ENCODE measurements around the gene IARS2. TPM values are rescaled to one million over a fixed set of nuclear protein-coding genes. Genes with fewer than 3 reads are reported as not detected.
A peak's percentile ranks its signal among the peaks of the same experiment; 100 is the strongest.
"Not testable (repeated sequence)": the region's sequence is repeated elsewhere in the genome, so short reads cannot be mapped to it uniquely, and the experiment has no call there.

Gene IARS2
- 86.2 and 86.7 TPM in 2 replicates for total RNA-seq

DNA sequence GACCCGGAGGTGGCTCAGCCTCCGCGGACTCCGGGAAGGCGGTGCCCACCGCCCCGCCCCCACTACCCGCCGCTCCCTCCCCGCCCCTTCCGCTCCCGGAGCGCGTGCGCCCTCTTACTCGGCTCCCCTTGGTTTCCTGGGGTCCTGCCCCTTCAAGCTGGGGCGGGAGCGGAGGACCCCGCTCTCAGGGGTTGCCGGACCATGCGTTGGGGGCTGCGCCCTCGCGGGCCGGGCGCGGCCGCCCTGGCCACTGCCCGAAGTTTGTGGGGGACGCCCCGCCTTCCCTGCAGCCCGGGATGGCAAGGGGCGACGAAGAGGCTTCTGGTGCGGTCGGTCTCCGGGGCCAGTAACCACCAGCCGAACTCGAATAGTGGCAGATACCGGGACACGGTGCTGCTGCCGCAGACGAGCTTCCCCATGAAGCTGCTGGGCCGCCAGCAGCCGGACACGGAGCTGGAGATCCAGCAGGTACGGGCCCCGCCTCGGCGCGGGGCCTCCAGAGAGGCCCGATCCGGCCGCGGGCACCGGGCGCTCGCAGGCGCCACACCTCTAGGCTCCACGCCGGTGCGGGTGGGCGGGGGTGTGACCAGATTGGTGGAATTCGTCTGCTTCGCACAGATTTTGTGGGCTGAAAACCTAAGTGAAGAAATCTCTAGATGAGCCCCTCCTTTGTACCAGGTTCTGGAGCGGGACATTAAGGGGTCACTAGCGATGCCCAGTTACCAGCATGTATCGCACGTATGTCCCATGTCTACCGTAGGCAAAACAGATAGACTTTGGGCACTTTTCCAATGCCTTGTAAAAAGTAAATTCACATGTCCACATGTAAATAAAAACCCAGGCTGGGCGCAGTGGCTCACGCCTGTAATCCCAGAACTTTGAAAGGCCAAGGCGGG, at the start of gene IARS2:
Gene IARS2, plus strand, starts transcription at position 117 of the 896 bp plus-strand sequence. Its CDS starts 85 bp downstream, at position 202.
- DNase-seq (ENCODE audit: low read depth, low spot score), result peak; percentile 59

- DNase-seq (ENCODE audit: low read depth, low spot score), result no peak
These were observed 49.1 kb upstream of the IARS2 start for GRCh38 chr1:220044678-220045355.

GRCh38 chr1:220045356-220046051, 48.4 kb upstream of the IARS2 start:
- DNase-seq (ENCODE audit: low read depth, low spot score), result no peak

GRCh38 chr1:220046052-220046930, 47.6 kb upstream of the IARS2 start, which contains the start of gene EPRS1:
Gene EPRS1 (minus strand): TSS chr1:220046505. CDS start chr1:220046388, 117 bp downstream.
- peak; percentile 97 for DNase-seq (ENCODE audit: low read depth, low spot score)

DNA sequence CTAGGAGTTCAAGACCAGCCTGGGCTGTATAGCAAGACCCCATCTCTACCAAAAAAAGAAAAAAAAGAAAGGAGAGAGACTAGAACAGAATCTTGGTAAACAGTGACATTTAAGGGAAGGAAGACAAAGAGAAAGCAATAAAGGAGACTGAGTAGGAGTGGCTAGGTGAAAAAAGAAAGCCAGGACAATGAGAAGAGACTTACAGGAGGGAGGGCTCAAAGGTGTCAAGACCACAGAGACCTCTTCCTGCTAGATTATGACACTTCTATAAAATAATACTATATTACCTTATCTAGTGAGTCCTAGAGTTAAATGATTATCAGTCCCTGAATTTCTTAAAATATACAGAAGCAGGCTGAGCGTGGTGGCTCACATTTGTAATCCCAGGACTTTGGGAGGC, 37.6 kb upstream of the IARS2 start:
- DNase-seq (ENCODE audit: low read depth, low spot score), result no peak

- DNase-seq (ENCODE audit: low read depth, low spot score), result no peak
These were observed 33.1 kb upstream of the IARS2 start for GRCh38 chr1:220060876-220061275.

DNA sequence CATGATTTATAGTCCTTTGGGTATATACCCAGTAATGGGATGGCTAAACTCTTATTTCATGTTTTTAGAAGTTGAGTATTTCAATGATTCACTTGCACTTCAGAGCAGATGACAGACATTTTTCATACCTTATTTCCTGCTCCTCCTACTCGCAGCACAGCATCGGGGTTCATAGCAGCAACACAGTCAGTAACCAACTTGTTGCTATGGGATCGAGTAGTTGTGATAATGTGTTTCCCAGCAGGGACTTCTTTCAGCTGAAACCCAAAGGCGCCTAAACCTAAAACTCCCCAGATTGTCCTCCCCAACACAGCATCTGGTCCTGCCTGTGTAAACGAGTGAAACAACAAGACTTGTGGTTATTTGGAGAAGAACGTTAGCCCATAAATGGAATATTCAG, 31.3 kb upstream of the IARS2 start:
- no peak for DNase-seq (ENCODE audit: low read depth, low spot score)

DNA sequence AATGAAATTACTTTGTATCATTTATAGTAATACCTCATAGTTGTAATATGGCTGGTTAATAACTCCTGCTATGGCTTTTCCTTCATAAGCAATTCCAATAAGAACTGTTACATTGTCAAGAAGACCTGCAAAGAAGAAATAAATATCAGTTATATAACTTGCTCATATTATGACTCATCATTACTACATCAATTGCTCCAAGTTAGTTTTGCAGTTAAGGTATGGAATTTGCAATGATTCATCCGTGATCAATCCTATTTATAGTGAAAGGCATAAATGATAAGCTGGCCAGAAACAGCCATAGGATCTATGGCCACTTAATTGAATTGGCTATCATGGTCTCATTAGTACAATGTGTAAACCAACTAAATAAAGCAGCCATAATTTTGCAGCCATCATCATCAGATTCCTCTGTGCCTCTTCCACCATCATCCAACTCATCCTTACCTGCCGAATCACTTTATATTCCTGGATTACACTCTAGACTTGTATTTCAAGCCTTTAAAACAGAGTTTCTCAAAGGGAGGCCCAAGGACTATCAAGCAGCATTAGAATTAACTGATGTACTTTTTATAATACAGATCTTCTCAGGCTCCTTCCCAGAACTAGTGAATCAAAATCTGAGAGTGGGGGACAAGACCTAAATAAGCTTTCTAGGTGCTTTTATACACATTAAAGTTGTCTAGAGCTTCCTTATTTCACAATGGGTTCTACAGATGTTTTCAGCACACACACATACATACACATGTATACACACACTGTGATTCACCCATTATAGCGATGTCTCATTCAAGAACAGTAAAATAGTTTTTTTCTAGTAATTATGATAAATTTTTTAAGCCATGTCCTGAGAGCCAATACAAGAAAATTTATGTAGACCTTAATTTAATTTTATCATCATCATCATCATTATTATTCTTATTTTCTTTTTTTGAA, 26.4 kb upstream of the IARS2 start:
- no peak for DNase-seq (ENCODE audit: low read depth, low spot score)

GRCh38 chr1:220076861-220077762, 16.8 kb upstream of the IARS2 start:
- no peak for DNase-seq (ENCODE audit: low read depth, low spot score)

- DNase-seq (ENCODE audit: low read depth, low spot score), result no peak
These were observed 16.0 kb upstream of the IARS2 start for GRCh38 chr1:220077887-220078286.

GRCh38 chr1:220084460-220084859, 9.5 kb upstream of the IARS2 start:
- DNase-seq (ENCODE audit: low read depth, low spot score), result peak; percentile 22

DNA sequence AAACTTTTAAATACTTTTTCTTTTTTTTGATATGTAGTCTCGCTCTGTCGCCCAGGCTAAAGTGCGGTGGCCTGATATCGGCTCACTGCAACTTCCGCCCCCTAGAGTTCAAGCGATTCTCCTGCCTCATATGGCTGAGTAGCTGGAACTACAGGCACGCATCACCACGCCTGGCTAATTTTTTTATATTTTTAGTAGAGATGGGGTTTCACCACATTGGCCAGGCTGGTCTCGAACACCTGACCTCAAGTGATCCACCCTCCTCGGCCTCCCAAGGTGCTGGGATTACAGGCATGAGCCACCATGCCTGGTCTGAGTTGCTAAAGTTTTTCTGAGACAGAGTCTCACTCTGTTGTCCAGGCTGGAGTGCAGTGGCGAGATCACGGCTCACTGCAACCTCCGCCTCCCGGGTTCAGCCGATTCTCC, 7.7 kb upstream of the IARS2 start:
- not testable (repeated sequence) for DNase-seq (ENCODE audit: low read depth, low spot score)

DNA sequence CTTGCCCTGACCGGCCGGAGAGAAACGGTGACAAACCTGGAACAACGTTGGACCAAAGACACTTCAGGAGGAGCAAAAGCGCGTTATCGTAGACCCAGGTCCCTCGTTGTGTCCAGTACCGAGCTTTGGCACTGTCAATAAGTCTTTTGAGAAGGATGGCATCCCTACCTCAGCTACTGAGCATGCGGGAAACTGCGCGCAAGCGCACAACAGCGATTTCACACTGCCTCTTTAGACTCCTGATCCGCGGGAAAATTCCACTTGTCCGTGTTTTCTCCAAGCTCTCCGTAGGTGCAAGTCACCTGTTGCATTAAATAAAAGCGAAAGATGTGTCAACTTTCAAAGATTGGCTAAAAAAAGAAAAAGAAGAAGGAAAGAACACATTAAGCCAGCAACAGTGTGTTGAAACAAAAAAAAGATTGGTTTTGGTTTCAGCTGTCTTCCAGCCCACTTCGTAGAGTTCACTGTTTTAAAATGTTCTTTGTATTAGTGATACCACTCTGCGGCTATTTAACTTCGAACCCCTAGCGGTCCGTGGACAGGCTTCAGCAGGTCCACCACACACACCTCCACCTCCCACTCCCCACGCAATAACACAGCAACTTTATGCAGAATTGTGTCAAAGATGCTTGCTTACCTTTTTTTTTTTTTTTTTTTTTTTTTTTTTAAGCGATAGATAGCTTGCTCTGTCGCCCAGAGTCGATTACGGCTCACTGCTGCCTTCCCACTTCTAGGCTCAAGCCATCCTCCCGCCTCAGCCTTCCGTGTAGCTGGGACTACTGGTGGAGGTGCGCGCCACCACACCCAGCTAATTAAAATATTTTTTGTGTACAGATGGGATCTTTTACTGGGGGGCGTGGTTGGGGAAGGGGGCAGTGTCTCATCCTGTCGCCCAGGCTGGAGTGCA, 4.0 kb upstream of the IARS2 start, which contains the start of gene BPNT1:
Gene BPNT1, minus strand, starts transcription at position 139 of the 907 bp plus-strand sequence. CDS start 9,942 bp downstream, outside the sequence.
- DNase-seq (ENCODE audit: low read depth, low spot score), result peak; percentile 84

DNA sequence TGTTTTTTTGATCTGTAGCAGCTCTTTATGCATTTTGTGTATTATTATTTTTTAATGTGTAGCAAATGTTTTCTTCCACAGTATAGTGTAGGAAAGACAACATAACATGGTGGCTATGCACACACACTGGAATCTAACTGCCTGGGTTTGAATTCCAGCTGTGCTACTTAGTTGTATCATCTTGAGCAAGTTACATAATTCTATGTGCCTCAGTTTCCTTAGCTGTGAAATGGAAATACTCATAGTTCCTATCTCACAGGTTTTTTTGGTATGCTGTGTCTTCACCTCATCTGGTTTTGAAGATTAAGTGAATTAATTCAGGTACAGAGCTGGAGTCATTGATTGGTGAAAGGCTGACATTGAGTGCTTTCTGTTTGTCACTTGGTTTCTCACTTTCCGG, 1.2 kb upstream of the IARS2 start:
- DNase-seq (ENCODE audit: low read depth, low spot score), result no peak

DNA sequence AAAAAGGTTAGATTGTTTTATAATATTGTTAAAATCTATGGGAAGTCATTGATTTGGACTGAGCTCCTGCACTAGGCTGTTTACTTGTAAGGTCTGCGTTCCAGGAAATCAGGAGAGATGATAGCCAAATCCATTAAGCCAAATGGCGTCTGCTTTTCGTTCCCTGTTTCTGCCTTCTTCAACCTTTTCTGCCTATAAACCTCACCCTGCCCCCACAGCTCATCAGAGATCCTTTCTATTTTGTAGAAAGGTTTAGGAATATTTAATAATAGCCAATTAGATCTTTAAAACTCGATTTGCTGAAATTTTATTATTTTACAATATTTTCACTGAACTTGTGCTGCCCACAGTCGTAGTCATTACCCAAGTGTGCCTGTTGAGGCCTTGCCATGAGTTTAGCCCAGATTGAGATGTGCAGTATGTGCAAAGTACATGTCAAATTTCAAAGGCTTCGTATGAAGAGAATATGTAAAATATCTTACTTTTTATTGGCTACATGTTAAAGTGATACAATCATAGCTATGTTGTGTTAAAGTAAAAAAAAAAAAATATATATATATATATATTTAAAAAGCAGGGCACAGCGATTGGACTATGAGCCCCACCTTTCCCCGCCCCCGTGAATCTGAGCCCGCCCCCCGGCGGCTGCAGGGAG, 444 bp upstream of the IARS2 start:
- no peak for DNase-seq (ENCODE audit: low read depth, low spot score)

GRCh38 chr1:220099826-220100225, 5.9 kb downstream of the IARS2 start:
- DNase-seq (ENCODE audit: low read depth, low spot score), result no peak

GRCh38 chr1:220110473-220110872, 16.5 kb downstream of the IARS2 start:
- not testable (repeated sequence) for DNase-seq (ENCODE audit: low read depth, low spot score)
